HL-60/S4 (cell line): ENCODE data around the gene P2RX4.
"Not testable (repeated sequence)": the region's sequence is repeated elsewhere in the genome, so short reads cannot be mapped to it uniquely, and the experiment has no call there.

Source experiments
- in situ Hi-C: fragments of 300-500 bp; cut with MboI; formaldehyde crosslinking; loops from 2 replicates; pipeline ENCODE4 v1.14.3; 2022; ENCODE audit warnings: low sequenced_read_pairs

P2RX4 gene

DNA sequence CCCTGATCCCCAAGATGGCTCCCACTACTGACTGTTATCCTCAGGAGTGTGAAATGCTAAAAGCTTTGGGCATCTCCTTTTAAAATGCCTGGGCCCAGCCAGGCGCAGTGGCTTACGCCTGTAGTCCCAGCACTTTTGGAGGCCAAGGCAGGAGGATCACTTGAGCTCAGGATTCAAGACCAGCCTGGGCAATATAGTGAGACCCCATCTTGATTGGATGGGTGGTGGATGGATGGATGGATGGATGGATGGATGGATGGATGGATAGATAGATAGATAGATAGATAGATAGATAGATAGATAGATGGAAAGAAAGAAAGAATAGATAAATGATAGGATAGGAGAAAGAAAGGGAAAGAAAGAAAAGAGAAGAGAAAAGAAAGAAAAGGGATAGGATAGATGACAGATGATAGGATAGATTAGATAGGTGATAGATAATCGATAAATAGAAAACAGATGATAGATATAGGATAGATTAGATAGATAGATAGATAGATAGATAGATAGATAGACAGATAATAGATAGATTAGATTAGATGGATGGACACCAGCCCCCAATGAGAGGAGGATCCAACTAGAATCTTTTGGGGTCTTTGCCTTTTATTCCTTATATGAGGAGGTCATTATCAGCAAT, 9.5 kb downstream of the P2RX4 start:
- in situ Hi-C loops = no loop called here

- in situ Hi-C loops = no loop called here
Observed at GRCh38 chr12:121222847-121223246, 12.9 kb downstream of the P2RX4 start.

- in situ Hi-C loops = no loop called here
Observed at GRCh38 chr12:121223292-121224285, 13.7 kb downstream of the P2RX4 start.

DNA sequence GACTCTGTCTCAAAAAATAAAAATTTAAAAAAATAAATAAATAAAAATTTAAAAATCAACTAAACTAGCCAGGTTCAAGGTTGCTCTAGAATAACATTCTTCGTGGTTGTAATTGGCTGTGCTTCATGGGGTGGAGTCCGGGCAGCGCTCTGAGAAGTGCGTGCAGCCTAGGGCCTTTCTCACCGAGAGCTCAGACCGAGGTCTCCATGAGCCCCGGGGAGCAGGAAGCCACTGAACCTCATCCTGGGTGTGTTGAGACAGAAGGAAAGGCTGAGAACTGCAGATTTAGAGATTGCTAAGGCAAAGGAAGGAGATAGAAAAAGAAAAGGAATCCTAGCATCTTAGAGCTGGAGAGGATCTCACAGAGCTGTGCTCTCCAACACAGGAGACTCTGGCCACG, 14.7 kb downstream of the P2RX4 start:
- in situ Hi-C loops = no loop called here

DNA sequence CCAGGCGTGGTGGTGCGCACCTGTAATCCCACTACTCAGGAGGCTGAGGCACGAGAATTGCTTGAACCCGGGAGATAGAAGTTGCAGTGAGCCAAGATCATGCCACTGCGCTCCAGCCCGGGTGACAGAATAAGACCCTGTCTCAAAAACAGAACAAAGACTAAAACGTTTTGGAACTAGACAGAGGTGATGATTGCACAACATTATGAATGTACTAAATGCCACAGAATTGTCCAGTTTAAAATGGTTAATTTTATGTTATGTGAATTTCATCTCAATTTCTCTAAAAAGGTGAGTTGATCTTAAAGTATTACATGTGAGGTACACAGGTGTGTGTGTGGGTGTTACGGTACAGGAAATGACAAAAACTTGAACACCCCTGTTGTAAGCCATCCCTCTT, 16.5 kb downstream of the P2RX4 start:
- in situ Hi-C loops = no loop called here

DNA sequence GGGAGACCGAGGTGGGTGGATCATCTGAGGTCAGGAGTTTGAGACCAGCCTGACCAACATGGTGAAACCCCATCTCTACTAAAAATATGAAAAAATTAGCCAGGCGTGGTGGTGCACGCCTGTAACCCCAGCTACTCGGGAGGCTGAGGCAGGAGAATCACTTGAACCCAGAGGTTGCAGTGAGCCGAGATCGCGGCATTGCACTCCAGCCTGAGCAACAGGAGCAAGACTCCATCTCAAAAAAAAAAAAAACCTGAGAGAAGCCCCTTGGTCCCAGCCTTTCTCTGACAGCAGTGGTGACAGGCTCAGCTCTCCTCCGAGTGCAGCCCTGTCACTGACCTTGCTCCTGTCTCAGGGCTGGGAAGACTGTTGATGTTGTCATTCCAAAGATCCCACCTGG, 16.9 kb downstream of the P2RX4 start:
- in situ Hi-C loops = not testable (repeated sequence)

DNA sequence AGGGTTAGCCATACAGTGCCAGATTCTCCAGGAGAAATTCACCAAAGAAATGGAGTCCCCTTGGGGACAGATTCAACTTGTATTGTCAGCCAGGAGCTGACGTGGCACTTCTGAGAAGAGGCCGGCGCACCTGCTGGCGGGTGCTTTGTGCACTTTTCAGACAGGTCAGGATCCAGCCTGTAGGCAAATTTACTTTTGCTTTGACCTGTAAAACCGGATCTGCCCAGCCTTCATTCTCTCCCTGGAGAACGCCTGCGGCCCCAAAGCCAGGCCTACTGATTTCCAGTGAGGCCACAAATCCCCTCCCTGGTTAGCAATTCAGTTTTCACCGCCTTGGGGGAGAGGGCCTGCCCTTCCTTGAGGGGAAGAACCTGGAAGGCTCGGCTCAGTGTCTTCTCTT, 17.4 kb downstream of the P2RX4 start:
- in situ Hi-C loops = no loop called here

GRCh38 chr12:121228919-121229665, 19.2 kb downstream of the P2RX4 start:
- in situ Hi-C loops = no loop called here

DNA sequence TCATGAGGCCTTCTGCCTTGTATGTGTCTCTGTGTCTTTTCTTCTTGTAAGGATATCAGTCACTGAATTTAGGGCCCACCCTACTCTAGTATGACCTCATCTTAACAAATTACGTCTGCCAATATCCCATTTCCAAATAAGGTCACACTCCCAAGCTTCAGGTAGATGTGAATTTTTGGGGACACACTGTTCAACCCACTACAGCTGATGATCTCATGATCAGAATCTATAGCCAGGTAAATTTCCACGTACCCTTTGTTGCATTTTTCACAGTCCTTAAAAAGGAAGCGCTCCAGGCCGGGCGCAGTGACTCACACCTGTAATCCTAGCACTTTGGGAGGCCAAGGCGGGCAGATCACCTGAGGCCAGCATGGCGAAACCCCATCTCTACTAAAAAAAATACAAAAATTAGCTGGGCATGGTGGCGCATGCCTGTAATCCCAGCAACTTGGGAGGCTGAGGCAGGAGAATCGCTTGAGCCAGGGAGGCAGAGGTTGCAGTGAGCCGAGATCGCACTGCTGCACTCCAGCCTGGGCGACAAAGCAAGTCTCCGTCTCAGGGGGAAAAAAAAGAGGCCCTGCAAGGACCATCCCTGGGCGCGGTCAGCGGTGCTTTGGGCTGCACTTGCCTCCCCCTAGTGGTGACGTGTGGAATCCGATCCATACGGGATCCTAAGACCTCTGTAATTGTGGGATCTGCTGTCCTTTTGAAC, 20.1 kb downstream of the P2RX4 start:
- in situ Hi-C loops = not testable (repeated sequence)

DNA sequence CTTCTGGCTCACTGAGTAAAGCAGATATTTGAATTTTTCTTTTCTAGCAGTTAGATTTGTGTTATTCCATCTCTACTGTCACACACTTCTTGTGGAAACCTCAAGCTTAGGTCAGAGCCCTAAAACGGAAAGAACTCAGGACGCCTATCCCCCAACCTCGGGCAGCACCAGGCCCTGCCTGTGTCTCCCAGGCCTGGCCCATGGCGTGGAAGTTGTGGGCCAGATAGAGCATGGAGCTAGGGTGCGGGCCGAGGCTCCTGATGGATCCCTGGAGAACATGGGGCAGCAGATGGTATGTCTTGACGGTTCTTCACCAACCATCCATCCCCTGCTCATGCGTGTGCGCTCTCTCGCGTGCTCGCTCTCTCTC, 20.6 kb downstream of the P2RX4 start:
- in situ Hi-C loops = no loop called here

- in situ Hi-C loops = no loop called here
Observed at GRCh38 chr12:121232163-121232562, 22.2 kb downstream of the P2RX4 start.

DNA sequence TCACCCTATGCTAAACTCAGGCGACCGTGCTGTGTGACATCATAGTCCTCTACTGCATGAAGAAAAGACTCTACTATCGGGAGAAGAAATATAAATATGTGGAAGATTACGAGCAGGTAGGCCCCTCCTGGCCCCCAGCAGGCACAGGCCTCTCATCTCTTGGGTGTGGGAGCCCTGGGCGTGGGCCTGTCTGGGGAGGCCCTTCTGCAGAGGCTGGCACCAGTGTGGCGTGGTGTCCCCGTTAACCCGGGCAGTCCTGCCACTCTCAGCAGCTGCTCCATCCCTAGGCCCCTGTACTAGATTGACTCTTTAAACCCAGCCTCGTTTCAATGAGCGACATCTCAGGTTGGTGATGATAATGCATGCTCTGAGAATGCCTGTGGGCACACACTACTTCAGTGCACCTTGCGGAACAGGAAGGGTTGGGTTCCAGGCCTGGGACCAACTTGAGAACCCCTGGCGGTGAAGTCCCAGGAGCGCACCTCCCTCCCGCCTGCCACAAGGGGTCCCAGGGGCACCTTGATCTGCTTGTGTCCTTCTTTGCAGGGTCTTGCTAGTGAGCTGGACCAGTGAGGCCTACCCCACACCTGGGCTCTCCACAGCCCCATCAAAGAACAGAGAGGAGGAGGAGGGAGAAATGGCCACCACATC, 23.2 kb downstream of the P2RX4 start:
- in situ Hi-C loops = no loop called here

DNA sequence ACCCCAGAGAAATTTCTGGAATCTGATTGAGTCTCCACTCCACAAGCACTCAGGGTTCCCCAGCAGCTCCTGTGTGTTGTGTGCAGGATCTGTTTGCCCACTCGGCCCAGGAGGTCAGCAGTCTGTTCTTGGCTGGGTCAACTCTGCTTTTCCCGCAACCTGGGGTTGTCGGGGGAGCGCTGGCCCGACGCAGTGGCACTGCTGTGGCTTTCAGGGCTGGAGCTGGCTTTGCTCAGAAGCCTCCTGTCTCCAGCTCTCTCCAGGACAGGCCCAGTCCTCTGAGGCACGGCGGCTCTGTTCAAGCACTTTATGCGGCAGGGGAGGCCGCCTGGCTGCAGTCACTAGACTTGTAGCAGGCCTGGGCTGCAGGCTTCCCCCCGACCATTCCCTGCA, 23.7 kb downstream of the P2RX4 start:
- in situ Hi-C loops = no loop called here

GRCh38 chr12:121236776-121237175, 26.8 kb downstream of the P2RX4 start:
- in situ Hi-C loops = no loop called here

DNA sequence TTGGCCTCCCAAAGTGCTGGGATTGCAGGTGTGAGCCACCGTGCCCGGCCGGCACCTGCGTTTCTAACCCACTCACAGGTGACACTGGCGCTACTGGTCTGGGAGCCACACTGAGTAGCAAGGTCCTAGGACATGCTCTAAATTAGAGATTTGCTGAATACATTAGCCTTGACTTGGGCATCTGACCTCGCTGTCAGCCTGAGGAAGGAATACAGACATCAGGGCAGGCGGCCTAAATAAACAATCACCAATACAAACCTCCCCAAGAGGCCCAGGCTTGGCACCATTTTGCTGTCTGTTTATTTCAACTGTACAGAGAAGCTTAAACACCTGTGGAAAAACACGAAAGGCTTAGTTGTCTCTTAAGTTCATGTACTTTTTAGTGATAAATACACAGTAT, 27.5 kb downstream of the P2RX4 start:
- in situ Hi-C loops = no loop called here

DNA sequence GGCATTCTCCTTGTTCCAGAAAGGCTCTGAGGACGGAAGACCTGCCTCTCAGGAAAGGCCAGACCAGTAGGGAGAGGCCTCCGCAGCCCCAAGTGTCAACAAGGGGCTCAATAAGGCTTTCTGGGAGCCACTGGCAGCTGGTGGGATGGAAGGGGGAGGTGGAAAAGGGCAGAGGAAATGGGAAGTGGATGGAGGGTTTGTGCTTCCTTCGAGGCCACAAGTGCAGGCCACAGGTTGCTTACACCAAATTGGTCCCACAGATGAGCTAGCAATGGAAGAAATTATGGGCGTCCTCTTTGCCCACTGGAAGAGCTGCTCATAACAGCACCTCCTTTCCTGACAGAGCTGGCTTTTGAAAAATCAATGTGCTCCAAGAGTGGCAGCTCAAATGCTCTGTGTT, 28.2 kb downstream of the P2RX4 start:
- in situ Hi-C loops = no loop called here

GRCh38 chr12:121238604-121239350, 28.8 kb downstream of the P2RX4 start:
- in situ Hi-C loops = no loop called here

GRCh38 chr12:121239351-121240061, 29.6 kb downstream of the P2RX4 start:
- in situ Hi-C loops = no loop called here

- in situ Hi-C loops = no loop called here
Observed at GRCh38 chr12:121240062-121240420, 30.1 kb downstream of the P2RX4 start.
